GM21390 (cell line): ENCODE results near the gene PLEKHN1.

Experiments
- ATAC-seq: cut with Tn5 transposase; IDR thresholded peaks from one replicate; pipeline ENCODE4 v1.9.1; 2021; ENCODE audit not compliant: unreplicated experiment

PLEKHN1 gene

DNA sequence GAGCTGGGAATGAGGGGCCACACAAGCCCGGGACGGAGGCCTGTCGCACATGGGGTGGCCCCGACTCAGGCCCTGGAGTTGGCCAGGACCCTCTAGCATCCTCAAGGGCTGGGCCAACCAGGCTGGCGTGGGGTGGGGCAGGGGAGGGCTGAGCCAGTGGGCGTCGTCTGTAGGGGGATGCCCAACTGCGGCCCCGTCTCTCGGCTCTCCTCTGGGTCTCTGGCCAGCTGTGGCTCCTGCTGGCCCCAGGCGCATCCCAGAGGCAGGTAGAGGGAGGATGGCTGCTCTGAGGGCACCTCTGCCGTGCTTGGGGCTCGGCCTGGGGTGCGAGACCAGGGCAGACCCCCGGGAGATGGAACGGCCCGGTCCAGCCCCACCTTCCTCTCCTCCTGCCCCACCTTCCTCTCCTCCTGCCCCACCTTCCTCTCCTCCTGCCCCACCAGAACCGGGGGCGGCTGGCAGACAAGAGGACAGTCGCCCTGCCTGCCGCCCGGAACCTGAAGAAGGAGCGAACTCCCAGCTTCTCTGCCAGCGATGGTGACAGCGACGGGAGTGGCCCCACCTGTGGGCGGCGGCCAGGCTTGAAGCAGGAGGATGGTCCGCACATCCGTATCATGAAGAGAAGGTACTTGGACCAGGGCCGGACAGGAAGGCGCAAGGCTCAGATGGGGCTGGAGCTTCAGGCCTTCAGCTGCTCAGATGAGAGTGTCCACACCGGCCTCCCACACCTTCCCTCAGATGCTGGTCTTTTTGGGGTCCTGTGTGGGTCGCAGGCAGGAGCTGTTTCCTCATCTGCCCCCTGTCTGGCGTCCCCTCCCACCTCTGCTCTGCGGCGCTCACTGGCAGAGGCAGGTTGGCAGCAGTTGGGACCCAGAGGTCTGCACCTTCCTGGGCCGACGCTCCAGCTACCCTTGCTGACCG is 36.3 kb upstream of the PLEKHN1 start:
- no peak for ATAC-seq

GRCh38 chr1:930633-931138 is 35.6 kb upstream of the PLEKHN1 start:
- ATAC-seq = no peak

DNA sequence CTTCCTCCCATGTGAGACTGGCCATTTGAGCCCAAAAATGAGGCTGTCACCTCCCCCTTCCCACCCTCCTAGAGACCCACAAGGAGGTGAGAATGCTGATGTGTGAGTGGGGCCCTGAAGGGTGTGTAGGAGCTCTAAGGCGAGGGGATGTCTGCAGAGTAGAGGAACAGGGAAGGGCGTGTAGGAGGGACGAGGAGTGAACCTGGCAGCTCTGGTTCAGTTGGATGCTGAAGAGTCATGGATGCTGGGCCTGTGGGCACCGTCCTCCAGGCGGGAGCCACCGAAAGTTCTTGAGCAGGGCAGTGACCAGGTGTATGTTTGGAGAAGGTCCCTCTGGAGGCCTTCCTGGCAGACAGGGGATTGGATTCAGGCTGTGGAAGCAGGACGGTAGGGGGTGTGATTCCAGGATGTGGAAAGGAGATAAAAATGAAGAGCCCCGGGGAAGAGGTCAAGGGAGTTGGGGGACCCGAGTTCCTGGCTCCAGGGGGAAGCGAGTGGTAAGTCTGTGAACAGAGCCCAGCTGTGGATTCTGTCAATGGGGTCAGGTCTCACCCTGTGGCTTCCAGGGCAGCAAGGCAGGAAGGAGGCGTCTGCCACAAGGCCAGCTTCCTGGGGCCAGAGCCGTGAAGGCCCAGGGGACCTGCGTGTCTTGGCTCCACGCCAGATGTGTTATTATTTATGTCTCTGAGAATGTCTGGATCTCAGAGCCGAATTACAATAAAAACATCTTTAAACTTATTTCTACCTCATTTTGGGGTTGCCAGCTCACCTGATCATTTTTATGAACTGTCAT is 34.7 kb upstream of the PLEKHN1 start:
- ATAC-seq = no peak

GRCh38 chr1:932173-932510 is 34.1 kb upstream of the PLEKHN1 start:
- no peak for ATAC-seq

GRCh38 chr1:932776-933602 is 33.3 kb upstream of the PLEKHN1 start:
- ATAC-seq = no peak

DNA sequence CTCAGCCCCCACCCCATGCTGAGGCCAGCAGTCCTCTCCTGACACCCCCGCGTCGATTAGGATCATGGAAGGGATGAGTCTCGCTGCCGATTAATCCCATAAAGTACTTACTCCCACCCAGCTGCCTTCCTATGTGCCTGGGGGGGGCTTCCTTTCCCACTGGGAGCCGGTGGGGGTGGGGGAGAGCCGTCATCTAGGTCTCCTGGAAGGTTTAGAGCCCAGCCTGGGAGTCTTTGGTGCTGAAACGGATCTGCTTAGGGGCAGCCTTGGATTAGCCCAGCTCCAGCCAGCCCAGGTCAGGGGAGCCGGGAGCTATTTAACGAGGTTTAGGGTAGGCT is 32.7 kb upstream of the PLEKHN1 start:
- no peak for ATAC-seq

- no peak for ATAC-seq
Measured at GRCh38 chr1:934991-935750, 31.1 kb upstream of the PLEKHN1 start.

DNA sequence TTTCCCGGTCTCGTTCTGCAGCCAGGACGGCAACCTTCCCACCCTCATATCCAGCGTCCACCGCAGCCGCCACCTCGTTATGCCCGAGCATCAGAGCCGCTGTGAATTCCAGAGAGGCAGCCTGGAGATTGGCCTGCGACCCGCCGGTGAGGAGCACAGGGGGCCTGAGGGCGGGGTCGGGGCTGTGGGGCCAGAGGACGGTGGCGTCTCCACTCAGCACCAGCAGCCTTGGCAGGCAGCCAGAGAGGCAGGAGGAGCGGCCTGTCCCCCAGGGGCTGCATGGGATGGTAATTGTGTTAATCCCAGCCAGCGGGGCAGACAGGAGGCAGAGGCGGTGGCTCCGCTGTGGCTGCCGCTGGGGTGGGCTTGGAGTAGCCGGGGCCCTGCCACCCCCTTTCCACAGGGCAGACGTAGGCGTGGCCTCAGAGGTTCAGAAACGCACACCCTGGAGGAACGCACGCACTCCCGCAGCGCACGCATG is 30.5 kb upstream of the PLEKHN1 start:
- no peak for ATAC-seq

DNA sequence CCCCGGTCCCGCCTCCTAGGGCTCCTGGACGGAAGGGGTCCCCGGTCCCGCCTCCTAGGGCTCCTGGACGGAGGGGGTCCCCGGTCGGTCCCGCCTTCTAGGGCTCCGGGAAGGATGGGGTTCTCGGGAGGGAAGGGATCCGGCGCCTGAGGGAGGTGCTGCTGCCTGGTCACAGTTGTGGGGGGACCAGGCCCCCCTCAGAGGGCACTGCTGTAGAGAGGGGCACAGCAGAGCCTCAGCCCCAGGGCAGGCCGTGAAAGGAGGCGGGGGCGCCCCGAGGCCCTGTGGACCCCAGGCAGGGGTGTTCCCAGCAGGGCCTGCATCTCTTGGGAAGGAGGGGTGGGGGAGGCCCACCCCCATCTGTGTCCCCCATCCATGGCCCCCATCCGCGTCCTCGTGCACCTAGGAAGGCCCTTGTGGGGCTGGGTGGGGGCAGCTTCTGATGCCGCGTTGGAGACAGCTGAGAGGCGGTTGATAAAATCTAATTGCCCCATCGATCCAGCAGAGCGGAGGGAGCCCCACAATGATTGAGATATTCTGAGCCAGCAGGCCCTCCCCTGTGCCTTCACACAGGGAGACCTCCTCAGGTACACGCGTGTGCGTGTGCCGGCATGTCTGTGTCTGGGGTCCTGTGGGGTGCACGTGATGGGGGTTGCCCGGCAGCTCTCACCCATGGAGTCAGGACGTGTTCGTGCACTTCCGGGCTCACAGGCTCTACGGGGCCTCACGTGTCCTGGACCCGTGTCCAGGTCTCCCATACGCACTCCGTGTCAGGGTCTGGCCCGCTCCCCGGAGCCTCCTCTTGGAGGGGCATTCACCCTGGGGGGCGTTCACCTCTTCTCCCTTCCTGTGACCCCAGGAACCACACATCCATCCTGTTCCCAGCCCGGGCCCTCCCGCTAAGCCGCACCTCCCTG is 29.7 kb upstream of the PLEKHN1 start:
- ATAC-seq = no peak

- ATAC-seq = no peak
Measured at GRCh38 chr1:937521-937920, 28.8 kb upstream of the PLEKHN1 start.

DNA sequence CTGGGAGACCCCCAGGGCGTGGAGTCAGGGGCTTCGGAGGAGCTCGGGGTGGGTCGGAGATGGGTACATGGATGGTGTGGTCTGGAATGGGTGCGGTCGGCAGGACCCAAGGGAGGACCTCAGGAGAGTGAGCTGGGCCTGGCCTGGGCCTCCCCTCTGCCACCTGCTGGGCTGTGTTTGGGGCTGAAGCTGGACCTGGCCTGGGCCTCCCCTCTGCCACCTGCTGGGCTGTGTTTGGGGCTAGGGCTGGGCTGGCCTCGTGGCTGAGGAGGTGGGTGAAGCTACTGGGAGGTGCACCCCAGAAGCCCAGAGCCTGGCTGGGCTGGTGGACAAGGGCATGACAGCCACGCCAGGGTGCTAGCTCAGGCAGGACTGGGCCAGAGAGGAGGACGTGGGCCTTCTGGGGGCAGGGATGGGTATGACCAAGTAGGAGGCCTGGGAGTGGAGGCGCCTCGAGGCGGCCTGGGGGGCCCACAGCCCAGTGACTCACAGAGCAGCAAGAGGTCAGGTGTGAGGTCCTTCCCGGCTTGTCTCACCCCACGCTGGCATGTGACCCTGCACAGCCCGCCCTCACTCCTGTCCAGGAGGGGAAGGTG is 28.1 kb upstream of the PLEKHN1 start:
- ATAC-seq = no peak

DNA sequence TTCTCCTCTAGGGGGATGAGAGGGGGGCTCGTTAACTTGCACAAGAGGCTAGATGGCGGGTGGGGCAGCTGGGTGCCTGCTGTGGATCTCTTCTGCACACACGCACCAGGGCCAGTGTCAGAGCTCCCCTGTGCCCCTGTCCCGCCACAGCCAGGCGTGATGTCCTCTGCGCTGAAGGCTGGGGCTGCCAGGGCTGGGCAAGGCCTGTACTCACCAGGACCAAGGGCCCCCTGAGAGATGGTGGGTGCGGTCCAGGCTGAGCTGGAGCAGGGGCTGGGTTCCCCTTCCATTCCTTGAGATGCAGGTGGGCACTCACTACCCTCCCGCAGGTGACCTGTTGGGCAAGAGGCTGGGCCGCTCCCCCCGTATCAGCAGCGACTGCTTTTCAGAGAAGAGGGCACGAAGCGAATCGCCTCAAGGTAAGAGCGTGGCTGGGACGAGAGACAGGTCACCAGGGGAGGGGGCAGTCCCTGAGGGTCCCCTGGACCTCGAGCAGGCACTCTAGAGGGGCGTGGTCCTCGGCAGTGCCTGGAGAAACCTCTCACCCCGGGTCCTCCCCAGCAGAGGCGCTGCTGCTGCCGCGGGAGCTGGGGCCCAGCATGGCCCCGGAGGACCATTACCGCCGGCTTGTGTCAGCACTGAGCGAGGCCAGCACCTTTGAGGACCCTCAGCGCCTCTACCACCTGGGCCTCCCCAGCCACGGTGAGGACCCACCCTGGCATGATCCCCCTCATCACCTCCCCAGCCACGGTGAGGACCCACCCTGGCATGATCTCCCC is 27.4 kb upstream of the PLEKHN1 start:
- no peak for ATAC-seq

- no peak for ATAC-seq
Measured at GRCh38 chr1:939511-940106, 26.7 kb upstream of the PLEKHN1 start.

DNA sequence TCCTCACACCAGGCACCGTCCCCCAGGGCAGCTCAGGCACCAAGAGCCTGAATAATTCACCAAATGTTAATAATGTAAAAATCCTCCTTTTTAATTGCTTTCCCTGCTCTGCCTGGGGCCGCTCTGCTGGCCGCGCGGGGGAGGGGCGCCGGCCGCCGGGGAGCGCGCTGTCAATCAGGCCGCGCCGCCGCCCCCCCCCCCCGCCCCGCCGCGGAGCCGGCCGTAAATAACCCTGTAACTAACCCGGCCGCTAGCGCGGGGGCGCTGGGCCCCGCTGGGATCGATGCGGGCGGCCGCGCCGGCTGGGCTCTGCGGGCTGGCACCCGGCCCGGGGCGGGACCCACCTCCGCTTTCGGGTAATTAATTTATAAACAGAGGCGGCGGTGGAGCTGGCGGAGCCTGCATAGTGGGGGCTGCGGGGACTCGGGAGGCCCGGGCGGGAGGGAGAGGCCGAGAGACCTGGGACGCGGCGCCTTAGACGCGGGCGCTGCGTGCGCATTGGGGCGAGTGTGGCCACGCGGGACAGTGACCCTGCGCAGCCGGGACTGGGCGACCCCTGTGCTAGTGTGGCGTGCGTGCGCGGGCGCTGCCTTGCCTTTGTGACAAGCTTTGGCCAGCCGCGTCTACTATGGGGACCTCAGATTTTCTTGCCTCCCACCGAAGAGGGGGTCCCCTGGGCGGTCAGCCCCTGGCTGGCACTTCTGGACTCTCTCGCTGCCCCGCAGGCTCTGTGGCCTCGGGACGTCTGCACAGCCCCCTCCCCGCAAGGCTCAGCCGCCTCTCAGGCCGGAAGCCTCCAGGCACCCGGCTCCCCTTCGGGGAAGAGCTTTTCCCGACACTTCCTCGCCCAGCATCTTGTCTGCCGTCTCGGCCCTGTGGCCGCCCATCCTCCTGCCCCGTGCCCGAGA is 25.9 kb upstream of the PLEKHN1 start:
- ATAC-seq = no peak

DNA sequence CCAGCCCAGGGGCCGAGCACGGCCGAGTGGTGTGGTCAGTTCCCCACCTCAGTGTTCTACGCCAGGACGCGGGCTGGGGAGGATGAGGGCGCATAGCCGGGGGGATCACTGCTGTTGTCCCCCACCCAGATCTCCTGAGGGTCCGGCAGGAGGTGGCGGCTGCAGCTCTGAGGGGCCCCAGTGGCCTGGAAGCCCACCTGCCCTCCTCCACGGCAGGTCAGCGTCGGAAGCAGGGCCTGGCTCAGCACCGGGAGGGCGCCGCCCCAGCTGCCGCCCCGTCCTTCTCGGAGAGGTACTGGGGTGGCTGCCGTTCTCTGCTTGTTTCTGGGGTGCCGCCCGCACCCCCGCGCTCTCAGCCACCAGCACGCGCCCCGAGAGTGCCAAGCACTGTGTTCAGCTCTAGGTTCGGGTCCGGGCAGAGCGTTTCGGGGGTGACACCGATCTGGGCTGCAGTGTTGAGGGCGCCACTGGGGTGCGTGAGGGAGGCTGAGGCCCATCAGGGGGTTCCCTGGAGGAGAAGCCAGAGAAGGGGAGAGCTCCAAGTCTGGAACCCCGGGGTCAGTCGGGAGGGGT is 25.2 kb upstream of the PLEKHN1 start:
- no peak for ATAC-seq

DNA sequence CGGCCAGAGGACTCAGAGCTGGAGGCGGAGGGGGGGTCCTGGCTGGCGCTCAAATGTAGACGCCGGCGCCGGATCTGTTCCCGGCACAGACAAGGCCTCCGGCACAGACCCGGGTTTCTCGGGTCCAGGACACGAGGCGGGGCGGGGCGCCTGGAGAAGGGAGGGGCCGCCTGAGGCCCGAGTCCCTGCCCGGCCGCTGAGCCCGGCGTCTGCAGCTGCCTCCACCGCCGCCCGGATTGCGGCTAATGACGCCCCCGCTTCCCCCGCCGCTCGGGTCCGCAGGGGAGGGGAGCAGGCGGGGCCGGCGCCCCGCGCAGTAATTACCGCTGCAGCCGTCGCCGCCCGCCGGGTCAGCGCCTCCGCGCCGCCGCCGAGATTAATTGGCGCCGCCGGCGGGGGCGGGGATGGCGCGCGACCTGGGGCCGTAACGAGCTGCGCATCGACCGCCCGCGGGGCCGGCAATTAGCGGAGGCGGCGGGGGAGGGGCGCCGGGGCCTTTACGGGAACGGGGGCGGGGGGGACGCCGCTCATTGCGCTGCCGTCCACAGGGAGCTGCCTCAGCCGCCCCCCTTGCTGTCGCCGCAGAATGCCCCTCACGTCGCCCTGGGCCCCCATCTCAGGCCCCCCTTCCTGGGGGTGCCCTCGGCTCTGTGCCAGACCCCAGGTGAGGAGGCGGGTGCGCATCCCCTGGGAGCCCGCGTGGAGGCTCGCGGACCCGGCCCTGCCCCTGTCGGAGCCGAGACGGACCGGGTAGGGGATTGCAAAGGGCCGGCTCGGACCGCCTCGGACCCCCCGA is 24.5 kb upstream of the PLEKHN1 start:
- no peak for ATAC-seq
